Neural progenitor cell (in vitro differentiated cells): ENCODE results near the gene CC2D2A.

Source experiments
- EZH2 ChIP-seq: fragments of 200-600 bp; sonication (generic); IDR thresholded peaks from 2 replicates; pipeline ENCODE4 v1.6.1; 2017; ENCODE audit warnings: antibody characterized with exemption, mild to moderate bottlenecking, moderate library complexity
- TF ChIP-seq, protein P1 (sequence below): fragments of 200-600 bp; sonication (generic); IDR thresholded peaks from 2 replicates; pipeline ENCODE4 v1.5.1; 2017; ENCODE audit warnings: antibody characterized with exemption, mild to moderate bottlenecking

GRCh38 chr4:15543537-15544247 lies 74.0 kb downstream of the CC2D2A start:
- TF ChIP-seq, protein P1, sequence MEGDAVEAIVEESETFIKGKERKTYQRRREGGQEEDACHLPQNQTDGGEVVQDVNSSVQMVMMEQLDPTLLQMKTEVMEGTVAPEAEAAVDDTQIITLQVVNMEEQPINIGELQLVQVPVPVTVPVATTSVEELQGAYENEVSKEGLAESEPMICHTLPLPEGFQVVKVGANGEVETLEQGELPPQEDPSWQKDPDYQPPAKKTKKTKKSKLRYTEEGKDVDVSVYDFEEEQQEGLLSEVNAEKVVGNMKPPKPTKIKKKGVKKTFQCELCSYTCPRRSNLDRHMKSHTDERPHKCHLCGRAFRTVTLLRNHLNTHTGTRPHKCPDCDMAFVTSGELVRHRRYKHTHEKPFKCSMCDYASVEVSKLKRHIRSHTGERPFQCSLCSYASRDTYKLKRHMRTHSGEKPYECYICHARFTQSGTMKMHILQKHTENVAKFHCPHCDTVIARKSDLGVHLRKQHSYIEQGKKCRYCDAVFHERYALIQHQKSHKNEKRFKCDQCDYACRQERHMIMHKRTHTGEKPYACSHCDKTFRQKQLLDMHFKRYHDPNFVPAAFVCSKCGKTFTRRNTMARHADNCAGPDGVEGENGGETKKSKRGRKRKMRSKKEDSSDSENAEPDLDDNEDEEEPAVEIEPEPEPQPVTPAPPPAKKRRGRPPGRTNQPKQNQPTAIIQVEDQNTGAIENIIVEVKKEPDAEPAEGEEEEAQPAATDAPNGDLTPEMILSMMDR, result no peak
- TF ChIP-seq EZH2, result no peak
